Heart right ventricle (tissue), 16 donors: Measurements from ENCODE around the gene RRP1. TPM values are rescaled to one million over a fixed set of nuclear protein-coding genes. Genes with fewer than 3 reads are reported as not detected.

Experiments used
- ATAC-seq, 8 donors: fragments of 200-7000 bp; cut with Tn5 transposase; one replicate each; pipeline ENCODE4 v1.9.1; 2020; ENCODE audit warnings: mild to moderate bottlenecking in 8 of 8, moderate library complexity in 8 of 8, moderate number of reproducible peaks in 1 of 8
- DNase-seq, 2 donors: peaks; one replicate each; pipeline ENCODE4 v3.0.0-alpha.2; 2020
- H3K27ac ChIP-seq, 10 donors: fragments of 200-600 bp; sonication (generic) in 2 of 10; one replicate each; pipeline versions ENCODE4 v1.5.0 to v1.8.0; 2020 to 2022; ENCODE audit warnings: mild to moderate bottlenecking in 3 of 10
- H3K27me3 ChIP-seq, 7 donors: fragments of 200-600 bp; one replicate each; pipeline ENCODE4 v1.8.0; 2021 to 2022; ENCODE audit warnings: mild to moderate bottlenecking in 2 of 7
- H3K36me3 ChIP-seq, 9 donors: fragments of 200-600 bp; sonication (generic) in 1 of 9; one replicate each; pipeline versions ENCODE4 v1.5.0 to v1.8.0; 2020 to 2022; ENCODE audit warnings: mild to moderate bottlenecking in 2 of 9
- H3K4me1 ChIP-seq, 9 donors: fragments of 200-600 bp; sonication (generic) in 1 of 9; one replicate each; pipeline versions ENCODE4 v1.5.0 to v1.8.0; 2020 to 2022; ENCODE audit warnings: mild to moderate bottlenecking in 4 of 9
- H3K4me3 ChIP-seq, 10 donors: fragments of 200-600 bp; sonication (generic) in 2 of 10; one replicate each; pipeline versions ENCODE4 v1.5.0 to v1.8.0; 2020 to 2022; ENCODE audit warnings: mild to moderate bottlenecking in 7 of 10, moderate library complexity in 2 of 10
- H3K9me3 ChIP-seq, 11 donors: fragments of 200-600 bp in 10 of 11; sonication (generic) in 2 of 11; one replicate each; pipeline versions ENCODE4 v1.5.0 to v1.8.0; 2013 to 2022; ENCODE audit warnings: mild to moderate bottlenecking in 2 of 11, control low read depth in 1 of 11, moderate library complexity in 1 of 11
- CTCF ChIP-seq, 9 donors: fragments of 200-600 bp; sonication (generic) in 2 of 9; IDR thresholded peaks; one replicate each; pipeline versions ENCODE4 v1.5.0 to v1.8.0; 2021 to 2022; ENCODE audit warnings: antibody characterized with exemption in 9 of 9, mild to moderate bottlenecking in 5 of 9, moderate library complexity in 1 of 9
- WGBS, 2 donors: extraction: QIAGEN DNeasy Blood & Tissue Kit; methylation state at CpG; one replicate each; pipeline ENCODE4 v1.1.7; 2013; ENCODE audit warnings: inconsistent platforms in 1 of 2; 5-methylcytosine and 5-hydroxymethylcytosine counted together
- intact Hi-C, 10 donors: fragments of 100-400 bp; cut with DNase I; formaldehyde crosslinking; loops; one replicate each; pipeline versions ENCODE4 v1.11.1 to v1.14.2; 2022
- polyA plus RNA-seq, 2 donors: library from polyadenylated mRNA; stranded (reverse); fragments of 200-250 nt; gene quantifications; one replicate each; pipeline ENCODE4 v1.2.3, GENCODE V29; 2013
- total RNA-seq, 10 donors: library from RNA; stranded (reverse); fragmentation: NEBNext Ultra II Directional in 3 of 10; extraction: Animal tissue kit (Norgen Biotek cat#: 25700) in 3 of 10; gene quantifications; one replicate each; pipeline versions ENCODE4 v1.2.1 to v1.2.4, GENCODE V29; 2021 to 2023
- donor health status: Arrhythmogenic right ventricular cardiomyopathy.
- donor health status: ischemic (EF 13 %, LVEDD 7.1; RV severe dilation, severe dysfunction).
- donor health status: healthy with polysubstance abuse.
- donor health status: DM: no; HTN: yes; CAD: no.
- donor health status: DM: no; HTN: no; CAD: no.
- donor health status: ischemic (EF 25% LVEDD 6.9; RV normal size, moderate dysfunction).
- donor health status: ischemic (EF 25% LVEDD 5.7; RV mildly dilated, moderate dysfunction).
- donor health status: healthy.
- donor health status: DM: yes; HTN: yes; CAD: no.
- donor health status: Ischemic cardiomyopathy.
- donor health status: ischemic (EF 35%, LVEDD 5.7; RV mildly dilated, moderate dysfunction).
- donor health status: nonischemic (EF 11% LVEDD 7.7; RV severe dilation, severe dysfunction).
- donor health status: DM: yes; HTN: yes; CAD: no.
- donor health status: PGD.
- donor health status: ischemic (EF 29% LVEDD 5.4; RV normal size, mild dysfunction).
- donor health status: nonischemic (EF 23%, LVEDD 6.1; RV moderate dilation, normal function).

RRP1 gene
- total and polyA plus RNA-seq, 12 donors = 6.3 to 13.9 (median 9.3) TPM

GRCh38 chr21:43748622-43749021, 40.8 kb upstream of the RRP1 start:
- Histone ChIP-seq H3K27ac (no peak overlapping the region), H3K36me3 (peaks cover 0 to 100% (median 34%) of the 10 kb centered on the region in 9 donors), H3K9me3 (no peaks in the 10 kb centered on the region), H3K4me1 (no peaks in the 10 kb centered on the region), H3K4me3 (no peak overlapping the region), H3K27me3 (no peaks in the 10 kb centered on the region)
- intact Hi-C loops = loop anchor here in 2 of 10 donors (10.0 kb wide), 2 partner anchors 56 to 64 kb away; no protein-coding TSS in a partner anchor
- ATAC-seq (no peak), DNase-seq (no peak)
- WGBS, 2 donors = 93 to 95% methylated on average over 17 of the region's 17 CpGs
- TF ChIP-seq CTCF (IDR thresholded peaks at IDR 0.05) = no peak

DNA sequence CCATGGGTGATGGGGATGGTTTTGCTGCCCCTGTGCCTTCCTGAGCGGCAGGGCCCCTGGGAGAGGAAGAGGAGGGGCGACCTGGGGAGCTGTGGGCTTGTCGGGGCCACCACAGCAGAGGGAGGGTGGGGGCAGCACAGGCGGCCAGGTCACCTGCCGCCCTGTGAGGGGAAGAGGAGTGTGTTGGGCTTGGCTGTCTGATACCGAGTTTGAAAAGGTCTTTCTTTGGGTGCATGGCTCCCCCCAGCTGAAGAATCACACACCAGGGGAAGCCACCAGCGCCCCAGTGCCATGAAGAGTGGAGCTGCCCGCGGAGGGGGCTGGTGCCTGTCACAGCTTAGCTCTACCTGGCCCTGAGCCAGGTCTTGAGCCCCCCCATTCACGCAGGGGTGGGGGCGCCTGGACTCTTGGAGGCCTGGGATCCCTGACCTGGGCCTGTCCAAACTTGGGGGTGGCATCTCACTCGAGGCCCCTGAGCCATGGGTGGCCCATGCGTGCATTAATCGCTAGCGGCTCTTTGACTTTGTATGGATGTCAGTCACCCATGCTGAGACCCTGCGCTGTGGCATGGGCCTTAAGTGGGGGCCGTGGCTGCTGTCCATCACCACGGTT, 39.6 kb upstream of the RRP1 start:
- ATAC-seq = no peak
- no peak overlapping the region for H3K4me3 ChIP-seq
- intact Hi-C loops = loop anchor here in 2 of 10 donors (10.0 kb wide), 2 partner anchors 55 to 65 kb away; no protein-coding TSS in a partner anchor
- H3K4me1 ChIP-seq = peaks cover 0 to 5% (median 0%) of the 10 kb centered on the region in 9 donors
- no peak for TF ChIP-seq CTCF (IDR thresholded peaks at IDR 0.05)
- H3K27ac ChIP-seq = no peak overlapping the region
- H3K27me3 ChIP-seq = no peaks in the 10 kb centered on the region
- peaks cover 0 to 100% (median 31%) of the 10 kb centered on the region in 9 donors for H3K36me3 ChIP-seq
- 88 to 92% methylated on average over 17 to 18 of the region's 18 CpGs for WGBS, 2 donors
- DNase-seq = no peak
- no peaks in the 10 kb centered on the region for H3K9me3 ChIP-seq

DNA sequence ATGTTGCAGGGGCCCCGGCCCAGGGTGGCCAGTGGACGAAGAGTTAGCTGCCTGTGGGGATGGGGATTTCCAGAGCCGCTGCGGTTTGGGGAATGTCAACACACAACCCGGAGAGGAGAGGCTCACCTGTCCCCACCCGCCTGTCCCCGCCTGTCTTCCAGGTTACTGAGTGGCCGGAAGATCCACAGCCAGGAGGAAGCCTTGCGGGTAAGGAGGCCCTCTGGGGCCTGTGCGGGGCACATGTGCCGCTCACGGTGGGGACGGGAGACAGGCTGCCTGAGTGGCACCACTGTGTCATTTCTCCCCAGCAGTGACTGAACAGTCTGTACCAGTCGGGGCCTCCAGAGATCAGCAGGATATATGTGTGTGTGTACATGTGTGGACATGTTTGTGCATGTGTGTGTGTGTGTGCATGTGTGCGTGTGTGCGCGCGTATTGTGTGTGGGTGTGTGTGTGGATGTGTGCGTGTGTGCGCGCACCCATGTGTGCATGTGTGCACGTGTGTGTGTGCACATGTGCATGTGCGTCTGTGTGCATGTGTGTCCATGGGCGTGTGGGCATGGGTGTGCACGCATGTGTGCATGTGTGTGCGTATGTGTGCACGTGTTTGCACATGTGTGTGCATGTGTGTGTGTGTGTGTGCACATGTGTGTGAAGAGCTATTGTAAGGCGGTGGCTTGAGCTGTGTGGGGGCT, 38.9 kb upstream of the RRP1 start:
- Histone ChIP-seq H3K36me3 (peaks cover 0 to 100% (median 26%) of the 10 kb centered on the region in 9 donors), H3K4me3 (no peak overlapping the region), H3K27me3 (no peaks in the 10 kb centered on the region), H3K27ac (no peak overlapping the region), H3K4me1 (peaks cover 0 to 6% (median 0%) of the 10 kb centered on the region in 9 donors), H3K9me3 (no peaks in the 10 kb centered on the region)
- ATAC-seq (no peak), DNase-seq (no peak)
- intact Hi-C loops = no loop called here
- 92 to 96% methylated on average over 28 of the region's 28 CpGs for WGBS, 2 donors
- no peak for TF ChIP-seq CTCF (IDR thresholded peaks at IDR 0.05)

DNA sequence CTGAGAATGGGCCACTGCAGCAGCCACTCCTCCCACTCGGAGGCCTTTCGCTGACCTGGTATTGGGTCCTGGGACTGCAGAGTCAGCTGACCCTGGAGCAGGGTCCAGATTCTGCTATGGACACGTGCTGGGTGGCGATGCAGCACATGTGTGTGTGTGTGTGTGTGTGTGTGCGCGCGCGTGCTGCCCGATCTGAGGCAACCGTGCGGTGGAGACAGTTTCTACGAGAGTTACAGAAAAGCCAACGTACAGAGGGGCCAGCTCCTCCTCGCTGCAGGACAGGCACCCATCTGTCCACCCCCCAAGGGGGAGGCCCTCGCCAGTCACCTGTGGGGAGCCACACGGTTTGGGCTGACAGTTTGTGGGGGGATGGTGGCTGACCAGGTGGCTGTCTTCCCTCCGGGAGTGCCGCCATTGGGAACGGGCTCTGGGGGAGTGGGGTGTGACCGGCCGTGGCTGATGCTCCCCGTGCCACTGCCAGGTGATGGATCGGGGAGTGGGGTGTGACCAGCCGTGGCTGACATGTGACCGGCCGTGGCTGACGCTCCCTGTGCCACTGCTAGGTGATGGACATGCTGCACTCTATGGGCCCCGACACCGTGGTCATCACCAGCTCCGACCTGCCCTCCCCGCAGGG, 37.3 kb upstream of the RRP1 start:
- Histone ChIP-seq H3K4me1 (peaks cover 0 to 6% (median 0%) of the 10 kb centered on the region in 9 donors), H3K36me3 (peaks cover 0 to 100% (median 21%) of the 10 kb centered on the region in 9 donors), H3K27me3 (no peaks in the 10 kb centered on the region), H3K27ac (no peak overlapping the region), H3K4me3 (no peak overlapping the region), H3K9me3 (no peaks in the 10 kb centered on the region)
- no peak for ATAC-seq
- intact Hi-C loops = no loop called here
- 93 to 95% methylated on average over 31 of the region's 31 CpGs for WGBS, 2 donors
- DNase-seq = no peak
- TF ChIP-seq CTCF (IDR thresholded peaks at IDR 0.05) = no peak
